ENCODE data around the gene METTL14.

- TF ChIP-seq CTCF (IDR thresholded peaks at IDR 0.05; ENCODE audit: borderline replicate concordance, extremely low read depth, low read length, poor library complexity, severe bottlenecking): no peak
- TF ChIP-seq EZH2 (IDR thresholded peaks at IDR 0.05; ENCODE audit: borderline replicate concordance, low read depth, low read length, severe bottlenecking): no peak
Measured at GRCh38 chr4:118743867-118744266, 58.7 kb downstream of the METTL14 start.

Data from DND-41 (cell line).